SW 1271 (cell line): ENCODE measurements around the gene ERN1.

Source experiments
- DNase-seq, 2 experiments: peaks; one replicate each; lab custom pipeline; 2025; lab: John Stamatoyannopoulos, UW

ERN1 gene

DNA sequence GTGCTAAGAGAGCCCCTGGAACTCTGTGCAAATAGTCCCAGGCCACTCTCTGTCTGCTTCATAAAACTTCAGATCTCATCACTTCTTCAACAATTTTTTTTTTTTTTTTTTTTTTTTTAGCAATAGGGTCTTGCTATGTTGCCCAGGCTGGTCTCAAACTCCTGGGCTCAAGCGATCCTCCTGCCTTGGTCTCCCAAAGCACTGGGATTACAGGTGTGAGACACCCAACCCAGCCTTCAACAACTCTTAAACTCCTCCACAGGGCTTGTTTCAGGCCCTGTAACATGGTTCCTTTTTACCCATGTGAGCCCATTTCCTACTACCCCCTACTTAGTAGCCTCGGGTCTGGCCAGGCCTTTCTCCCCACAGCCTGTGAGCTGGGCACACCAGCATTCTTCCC, 70.2 kb downstream of the ERN1 start:
- DNase-seq, result no peak

DNA sequence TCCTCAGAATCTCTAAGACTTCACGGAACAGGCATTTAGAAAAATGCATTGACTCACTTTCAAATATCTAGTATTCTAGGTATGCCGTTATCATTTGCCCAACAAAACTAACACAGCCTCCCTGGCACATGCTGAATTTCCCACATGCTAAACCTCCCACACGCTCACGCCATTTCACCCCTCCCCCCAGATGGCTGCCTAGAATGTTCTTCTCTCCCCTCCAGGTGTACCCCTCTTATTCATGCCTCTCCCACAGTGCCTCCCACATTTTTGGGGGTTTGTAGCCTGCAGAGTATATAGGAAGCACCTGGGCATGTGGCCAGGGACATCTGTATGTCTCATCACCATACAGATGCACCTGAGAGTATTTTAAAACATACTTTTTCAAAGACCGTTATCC, 71.3 kb downstream of the ERN1 start:
- DNase-seq, result no peak

DNA sequence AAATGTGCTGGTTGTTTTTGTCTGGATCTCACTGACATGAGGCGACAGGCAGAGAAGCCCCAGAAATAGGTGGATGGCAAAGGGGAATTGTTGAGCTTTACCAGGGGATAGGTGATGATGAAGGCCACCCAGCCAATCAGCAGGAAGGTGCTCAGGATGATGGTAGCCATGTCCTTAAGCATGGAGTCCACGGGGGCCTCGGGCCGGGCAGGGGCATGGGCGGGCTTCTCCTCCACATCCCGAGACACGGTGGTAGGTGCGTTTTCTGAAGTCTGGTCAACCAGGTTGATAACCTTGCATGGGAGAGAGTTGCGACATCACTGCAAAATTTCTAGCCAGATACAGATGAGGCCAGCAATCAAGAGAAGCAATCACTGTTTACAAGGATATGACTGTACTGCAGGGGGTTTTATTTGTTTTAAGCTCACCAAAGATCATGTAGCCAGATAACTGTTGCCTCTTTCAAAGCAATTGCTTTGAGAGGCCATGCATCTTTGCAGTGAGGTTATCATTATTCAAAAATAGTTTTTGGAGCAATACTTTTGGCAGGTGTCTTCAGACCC, 72.2 kb downstream of the ERN1 start:
- DNase-seq, result no peak

GRCh38 chr17:64056269-64057005, 73.5 kb downstream of the ERN1 start:
- DNase-seq, result no peak

GRCh38 chr17:64055183-64056142, 74.5 kb downstream of the ERN1 start:
- no peak for DNase-seq

DNA sequence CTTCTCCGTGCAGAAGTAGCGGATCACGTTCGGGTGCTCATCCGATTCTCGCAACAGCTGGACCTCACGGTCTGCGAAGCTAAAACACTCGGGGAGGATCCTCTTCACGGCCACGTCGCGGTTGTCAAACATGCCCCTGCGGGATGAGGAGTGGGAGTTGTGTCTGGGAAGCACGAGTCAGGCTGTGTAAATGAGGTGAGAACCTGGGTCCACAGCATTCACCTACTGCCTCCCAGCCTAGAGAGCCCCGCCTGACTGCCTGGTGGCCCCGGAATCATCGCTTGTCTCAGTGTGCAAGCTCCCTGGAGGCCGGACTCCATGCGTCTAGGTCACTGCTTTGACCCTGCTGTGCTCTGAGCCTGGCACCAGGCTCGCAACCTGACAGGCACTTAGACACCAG, 75.6 kb downstream of the ERN1 start:
- no peak for DNase-seq

GRCh38 chr17:64053101-64053500, 76.8 kb downstream of the ERN1 start:
- DNase-seq, result no peak

GRCh38 chr17:64051153-64051552, 78.8 kb downstream of the ERN1 start:
- no peak for DNase-seq

DNA sequence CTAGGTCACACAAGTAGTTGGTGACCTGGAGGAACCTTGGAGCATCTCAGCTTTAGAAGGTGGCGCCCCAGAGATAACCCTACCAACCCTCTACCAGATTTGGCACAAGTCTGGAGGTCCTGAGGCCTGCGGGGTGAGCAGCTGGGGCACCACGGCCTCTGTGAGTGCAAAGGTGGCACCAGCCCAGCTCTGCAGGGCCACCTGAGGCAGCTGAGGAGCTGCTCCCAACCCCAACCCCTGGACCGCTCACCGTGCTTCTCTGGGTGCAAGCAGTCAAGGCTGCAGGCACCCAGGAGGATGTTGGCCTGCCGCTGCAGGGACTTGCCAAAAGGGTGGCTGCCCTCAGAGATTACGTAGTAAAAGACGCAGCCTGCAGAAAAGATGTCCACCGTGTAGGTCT, 81.1 kb downstream of the ERN1 start:
- DNase-seq, result no peak

GRCh38 chr17:64045176-64045575, 84.8 kb downstream of the ERN1 start:
- DNase-seq, result no peak

GRCh38 chr17:64042700-64043485, 87.1 kb downstream of the ERN1 start:
- no peak for DNase-seq

GRCh38 chr17:64041912-64042311, 88.0 kb downstream of the ERN1 start:
- no peak for DNase-seq

- no peak for DNase-seq
These were observed 89.7 kb downstream of the ERN1 start for GRCh38 chr17:64040206-64040605.

DNA sequence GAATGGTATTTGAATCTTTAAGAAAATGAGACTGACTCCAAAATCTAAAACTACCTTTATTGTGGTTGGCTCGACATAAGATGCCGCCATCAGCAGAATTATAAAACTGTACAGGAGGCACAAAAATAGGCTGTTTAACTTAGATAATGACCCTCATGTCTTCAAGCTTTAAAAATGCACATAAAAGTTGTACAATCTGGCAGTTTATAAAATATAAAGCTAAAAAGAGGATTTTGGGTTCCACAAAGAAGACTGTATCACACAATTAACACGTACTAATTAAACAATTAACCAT, 90.9 kb downstream of the ERN1 start:
- DNase-seq, result no peak

- DNase-seq, result no peak
These were observed 91.4 kb downstream of the ERN1 start for GRCh38 chr17:64038331-64039105.

GRCh38 chr17:64037802-64038201, 92.1 kb downstream of the ERN1 start:
- no peak for DNase-seq

GRCh38 chr17:64037180-64037579, 92.8 kb downstream of the ERN1 start:
- no peak for DNase-seq

GRCh38 chr17:64036198-64036922, 93.6 kb downstream of the ERN1 start:
- no peak for DNase-seq

GRCh38 chr17:64032081-64032480, 97.9 kb downstream of the ERN1 start:
- no peak for DNase-seq

GRCh38 chr17:64028874-64029464, 101.0 kb downstream of the ERN1 start:
- DNase-seq, result peak in 1 of 2 experiments; percentile 47
